ENCODE data around the gene RGS17.

RGS17 gene

GRCh38 chr6:153069897-153070296, 61.2 kb downstream of the RGS17 start:
- ChIA-PET CTCF (no interaction called here), POLR2A (no interaction called here)
- H3K4me3 ChIP-seq (ENCODE audit: low read depth, low read length): no peak overlapping the region
- no peak for DNase-seq (ENCODE audit: low read depth, low spot score)
- TF ChIP-seq, protein P1, sequence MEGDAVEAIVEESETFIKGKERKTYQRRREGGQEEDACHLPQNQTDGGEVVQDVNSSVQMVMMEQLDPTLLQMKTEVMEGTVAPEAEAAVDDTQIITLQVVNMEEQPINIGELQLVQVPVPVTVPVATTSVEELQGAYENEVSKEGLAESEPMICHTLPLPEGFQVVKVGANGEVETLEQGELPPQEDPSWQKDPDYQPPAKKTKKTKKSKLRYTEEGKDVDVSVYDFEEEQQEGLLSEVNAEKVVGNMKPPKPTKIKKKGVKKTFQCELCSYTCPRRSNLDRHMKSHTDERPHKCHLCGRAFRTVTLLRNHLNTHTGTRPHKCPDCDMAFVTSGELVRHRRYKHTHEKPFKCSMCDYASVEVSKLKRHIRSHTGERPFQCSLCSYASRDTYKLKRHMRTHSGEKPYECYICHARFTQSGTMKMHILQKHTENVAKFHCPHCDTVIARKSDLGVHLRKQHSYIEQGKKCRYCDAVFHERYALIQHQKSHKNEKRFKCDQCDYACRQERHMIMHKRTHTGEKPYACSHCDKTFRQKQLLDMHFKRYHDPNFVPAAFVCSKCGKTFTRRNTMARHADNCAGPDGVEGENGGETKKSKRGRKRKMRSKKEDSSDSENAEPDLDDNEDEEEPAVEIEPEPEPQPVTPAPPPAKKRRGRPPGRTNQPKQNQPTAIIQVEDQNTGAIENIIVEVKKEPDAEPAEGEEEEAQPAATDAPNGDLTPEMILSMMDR (IDR thresholded peaks at IDR 0.05; ENCODE audit: insufficient read depth, low read length, missing control alignments): no peak

GRCh38 chr6:153065222-153065621, 65.9 kb downstream of the RGS17 start:
- DNase-seq (ENCODE audit: low read depth, low spot score): no peak
- POLR2A ChIA-PET: no interaction called here
- TF ChIP-seq, protein P1 (IDR thresholded peaks at IDR 0.05; ENCODE audit: insufficient read depth, low read length, missing control alignments): no peak
- no peak overlapping the region for H3K4me3 ChIP-seq (ENCODE audit: low read depth, low read length)
- CTCF ChIA-PET: no interaction called here

GRCh38 chr6:153063936-153064335, 67.1 kb downstream of the RGS17 start:
- ChIA-PET POLR2A (no interaction called here), CTCF (interaction anchor here (0.7 kb wide), 1 partner anchor 695 kb away, joined by 3 read pairs; no protein-coding TSS in a partner anchor)
- H3K4me3 ChIP-seq (ENCODE audit: low read depth, low read length): no peak overlapping the region
- no peak for DNase-seq (ENCODE audit: low read depth, low spot score)
- TF ChIP-seq, protein P1 (IDR thresholded peaks at IDR 0.05; ENCODE audit: insufficient read depth, low read length, missing control alignments): no peak

DNA sequence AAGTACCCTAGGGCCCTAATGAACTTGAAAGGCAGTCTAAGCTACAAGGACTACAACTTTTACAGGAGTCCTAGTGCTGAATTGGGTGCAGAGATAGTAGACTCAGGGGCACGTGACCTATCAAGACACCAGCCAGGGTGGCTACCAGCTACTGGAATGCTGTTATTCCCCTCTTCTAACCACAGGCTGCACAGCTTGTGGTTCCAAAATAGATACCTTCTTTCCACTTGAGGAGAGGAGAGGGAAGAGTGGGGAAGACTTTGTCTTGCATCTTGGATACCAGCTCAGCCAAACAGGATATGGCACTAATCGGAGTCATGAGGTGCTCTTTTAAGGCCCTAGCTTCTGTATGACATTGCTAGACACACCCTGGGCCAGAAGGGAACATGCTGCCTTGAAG, 68.6 kb downstream of the RGS17 start:
- H3K4me3 ChIP-seq (ENCODE audit: low read depth, low read length): no peak overlapping the region
- ChIA-PET POLR2A (no interaction called here), CTCF (interaction anchor here (0.7 kb wide), 1 partner anchor 45 kb away, joined by 3 read pairs; no protein-coding TSS in a partner anchor)
- DNase-seq (ENCODE audit: low read depth, low spot score): no peak
- TF ChIP-seq, protein P1 (IDR thresholded peaks at IDR 0.05; ENCODE audit: insufficient read depth, low read length, missing control alignments): no peak

DNA sequence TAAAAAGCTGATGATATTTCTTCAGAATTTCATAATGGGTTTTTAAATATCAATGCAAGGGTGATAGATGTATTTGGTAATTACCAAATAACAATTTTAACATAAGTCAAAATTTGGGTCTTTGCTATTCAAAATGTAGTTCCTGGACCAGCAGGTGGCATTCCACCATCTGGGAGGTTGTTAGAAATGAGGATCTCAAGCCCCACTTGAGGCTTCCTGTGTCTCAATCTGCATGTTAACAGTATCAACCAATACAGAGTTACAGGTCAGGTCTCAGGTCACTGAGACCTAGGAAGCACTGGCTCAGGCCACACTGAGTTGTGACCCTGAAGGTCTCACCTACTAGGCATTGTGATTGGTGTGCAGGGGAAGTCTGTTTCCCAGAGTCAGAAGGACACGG, 71.3 kb downstream of the RGS17 start:
- no peak for DNase-seq (ENCODE audit: low read depth, low spot score)
- POLR2A ChIA-PET: no interaction called here
- TF ChIP-seq, protein P1 (IDR thresholded peaks at IDR 0.05; ENCODE audit: insufficient read depth, low read length, missing control alignments): no peak
- H3K4me3 ChIP-seq (ENCODE audit: low read depth, low read length): no peak overlapping the region
- CTCF ChIA-PET: interaction anchor here (1.3 kb wide), 1 partner anchor 12 kb away, joined by 3 read pairs; no protein-coding TSS in a partner anchor

DNA sequence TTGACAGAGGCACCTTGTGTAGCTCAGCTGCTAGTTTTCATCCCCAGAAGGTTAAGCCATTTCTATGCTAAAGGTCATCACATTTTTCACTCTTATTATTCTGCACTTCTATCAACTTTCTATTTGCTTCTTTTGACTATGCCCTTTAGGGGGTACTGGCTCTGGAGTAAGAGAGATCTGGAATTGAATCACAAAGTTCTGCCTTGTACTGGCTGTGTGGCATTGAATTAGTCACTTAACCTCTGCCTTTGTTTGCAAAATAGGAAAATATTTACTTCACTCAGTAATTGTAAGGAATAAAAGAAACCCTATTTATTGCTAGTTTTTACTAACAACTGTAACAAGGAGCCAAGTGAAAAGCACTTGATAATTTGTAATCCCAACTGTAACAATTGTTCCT, 71.8 kb downstream of the RGS17 start:
- H3K4me3 ChIP-seq (ENCODE audit: low read depth, low read length): no peak overlapping the region
- DNase-seq (ENCODE audit: low read depth, low spot score): no peak
- TF ChIP-seq, protein P1 (IDR thresholded peaks at IDR 0.05; ENCODE audit: insufficient read depth, low read length, missing control alignments): no peak
- CTCF ChIA-PET: interaction anchor here (1.3 kb wide), 1 partner anchor 12 kb away, joined by 3 read pairs; no protein-coding TSS in a partner anchor
- POLR2A ChIA-PET: no interaction called here
